ENCODE data around the gene CSRP2.

- TF ChIP-seq CTCF (IDR thresholded peaks at IDR 0.05) (no peak), POLR2A (IDR thresholded peaks at IDR 0.05) (no peak)
Measured at GRCh38 chr12:76874491-76875190, 4.2 kb downstream of the CSRP2 start.

All from suprapubic skin (tissue), 3 donors.